LoVo (cell line): ENCODE measurements around the gene MYBPC3.
A peak's percentile ranks its signal among the peaks of the same experiment; 100 is the strongest.
"Not testable (repeated sequence)": the region's sequence is repeated elsewhere in the genome, so short reads cannot be mapped to it uniquely, and the experiment has no call there.

Experiments used
- DNase-seq: peaks from one replicate; pipeline ENCODE4 v3.0.0-alpha.2; 2016; ENCODE audit warnings: low spot score

Gene MYBPC3

GRCh38 chr11:47337229-47337924 lies 15.1 kb downstream of the MYBPC3 start:
- DNase-seq, result peak; percentile 82

- no peak for DNase-seq
These were observed 15.9 kb downstream of the MYBPC3 start for GRCh38 chr11:47336595-47336994.

- no peak for DNase-seq
These were observed 16.8 kb downstream of the MYBPC3 start for GRCh38 chr11:47335733-47336132.

- not testable (repeated sequence) for DNase-seq
These were observed 17.6 kb downstream of the MYBPC3 start for GRCh38 chr11:47334699-47335411.

- DNase-seq, result no peak
These were observed 18.5 kb downstream of the MYBPC3 start for GRCh38 chr11:47333886-47334443.

GRCh38 chr11:47333526-47333845 lies 19.0 kb downstream of the MYBPC3 start:
- DNase-seq, result no peak

GRCh38 chr11:47332791-47333525 lies 19.5 kb downstream of the MYBPC3 start:
- DNase-seq, result no peak

GRCh38 chr11:47332303-47332711 lies 20.2 kb downstream of the MYBPC3 start:
- no peak for DNase-seq

- no peak for DNase-seq
These were observed 20.8 kb downstream of the MYBPC3 start for GRCh38 chr11:47331454-47332302.

- no peak for DNase-seq
These were observed 22.2 kb downstream of the MYBPC3 start for GRCh38 chr11:47329987-47330931.

GRCh38 chr11:47329431-47329986 lies 23.0 kb downstream of the MYBPC3 start:
- DNase-seq, result no peak

GRCh38 chr11:47328449-47329390 lies 23.8 kb downstream of the MYBPC3 start:
- DNase-seq, result no peak

- DNase-seq, result no peak
These were observed 24.6 kb downstream of the MYBPC3 start for GRCh38 chr11:47327949-47328348.

GRCh38 chr11:47327025-47327424 lies 25.5 kb downstream of the MYBPC3 start:
- DNase-seq, result no peak

- no peak for DNase-seq
These were observed 26.3 kb downstream of the MYBPC3 start for GRCh38 chr11:47326198-47326597.

GRCh38 chr11:47325271-47326041 lies 27.0 kb downstream of the MYBPC3 start:
- DNase-seq, result no peak

- no peak for DNase-seq
These were observed 28.0 kb downstream of the MYBPC3 start for GRCh38 chr11:47324520-47324919.

GRCh38 chr11:47318166-47318565 lies 34.3 kb downstream of the MYBPC3 start:
- DNase-seq, result no peak
